K562 (cell line): Measurements from ENCODE around the gene PAFAH1B1. TPM values are rescaled to one million over a fixed set of nuclear protein-coding genes. Genes with fewer than 3 reads are reported as not detected.

ENCODE experiments used
- ATAC-seq: fragments of 200-7000 bp; cut with Tn5 transposase; 3 replicates; pipeline ENCODE4 v1.9.1; 2020; ENCODE audit warnings: moderate library complexity
- BruUV-seq: library from RNA; stranded (reverse); fragments of 400-500 nt; replicated peaks from 2 replicates; lab custom pipeline; 2021; lab: Mats Ljungman, UMichigan
- CTCF ChIA-PET: fragments of 300-600 bp; formaldehyde crosslinking; extraction: SDS; loops from one replicate; lab custom pipeline; 2021; ENCODE audit warnings: low intra/inter-chr PET ratio; lab: Yijun Ruan, JAX
- POLR2A ChIA-PET: fragments of 300-600, 350-650 bp; sonication (Branson Sonifier 250); formaldehyde crosslinking; extraction: SDS; loops from one replicate; lab custom pipeline; 2021; ENCODE audit warnings: antibody characterized with exemption, inconsistent platforms; lab: Yijun Ruan, JAX
- DNase-seq, 4 experiments: peaks; one replicate each; pipeline versions ENCODE4 v3.0.0 to v3.0.0-alpha.2; 2011 to 2018; ENCODE audit warnings: low spot score in 3 of 4, mixed read lengths in 3 of 4; ENCODE audit errors: extremely low read depth in 1 of 4
- FAIRE-seq: peaks from 2 replicates; lab custom pipeline; 2011; peaks lifted over from hg19 to GRCh38; lab: Jason Lieb, UNC
- H2AFZ ChIP-seq: 2 replicates; pipeline ENCODE4 v1.6.0; 2011; ENCODE audit warnings: low read depth, low read length, control low read depth, inconsistent platforms
- H3K27ac ChIP-seq: fragments of 200-600 bp; 3 replicates; pipeline ENCODE4 v1.8.0; 2011; ENCODE audit warnings: low read depth, mild to moderate bottlenecking, control low read depth, inconsistent platforms, low read length, moderate library complexity, mixed read lengths; ENCODE audit errors: extremely low read depth
- H3K27me3 ChIP-seq, 2 experiments: fragments of 300-600 bp in 1 of 2; 2 replicates in 1 of 2; 3 replicates in 1 of 2; pipeline versions ENCODE4 v1.6.0 to v1.8.0; 2011; ENCODE audit warnings: inconsistent platforms in 2 of 2, low read length in 2 of 2, mild to moderate bottlenecking in 1 of 2, mixed read lengths in 1 of 2, moderate library complexity in 1 of 2; ENCODE audit not compliant: control insufficient read depth in 2 of 2, insufficient read depth in 2 of 2
- H3K36me3 ChIP-seq: fragments of 300-600 bp; 3 replicates; pipeline ENCODE4 v1.8.0; 2011; ENCODE audit warnings: mild to moderate bottlenecking, low read length, inconsistent platforms; ENCODE audit not compliant: control insufficient read depth, insufficient read depth
- H3K4me1 ChIP-seq, 2 experiments: fragments of 200-600 bp in 1 of 2; replicated peaks in 1 of 2; 2 replicates in 1 of 2; 3 replicates in 1 of 2; pipeline versions ENCODE4 v1.5.1 to v1.8.0; 2011; ENCODE audit warnings: inconsistent platforms in 2 of 2, low read length in 2 of 2, mild to moderate bottlenecking in 1 of 2, mixed read lengths in 1 of 2, moderate library complexity in 1 of 2; ENCODE audit not compliant: control insufficient read depth in 2 of 2, insufficient read depth in 2 of 2
- H3K4me2 ChIP-seq: 2 replicates; pipeline ENCODE4 v1.6.1; 2011; ENCODE audit warnings: low read length, control low read depth, inconsistent platforms, mixed read lengths; ENCODE audit not compliant: insufficient read depth
- H3K4me3 ChIP-seq: fragments of 200-600 bp; sonication (generic), shearing (Covaris generic); 2 replicates; pipeline ENCODE4 v1.5.1; 2016; ENCODE audit warnings: control low read depth, inconsistent platforms
- H3K79me2 ChIP-seq: fragments of 200-600 bp; 3 replicates; pipeline ENCODE4 v1.8.0; 2011; ENCODE audit warnings: low read length, inconsistent platforms; ENCODE audit not compliant: control insufficient read depth, insufficient read depth
- H3K9ac ChIP-seq, 2 experiments: 2 replicates each; pipeline versions ENCODE4 v1.6.0 to v1.6.1; 2011; ENCODE audit warnings: low read depth in 2 of 2, low read length in 2 of 2, control low read depth in 1 of 2, inconsistent platforms in 1 of 2, mild to moderate bottlenecking in 1 of 2, mixed read lengths in 1 of 2; ENCODE audit not compliant: insufficient read depth in 1 of 2
- H3K9me1 ChIP-seq: one replicate; pipeline ENCODE4 v1.6.0; 2011; ENCODE audit warnings: inconsistent platforms, mild to moderate bottlenecking, low read length, moderate library complexity; ENCODE audit not compliant: control insufficient read depth, insufficient read depth
- H3K9me3 ChIP-seq: replicated peaks from 2 replicates; pipeline ENCODE4 v1.5.1; 2011; ENCODE audit warnings: low read depth, low read length, inconsistent platforms; ENCODE audit not compliant: control insufficient read depth, insufficient read depth
- H4K20me1 ChIP-seq: replicated peaks from 2 replicates; pipeline ENCODE4 v1.6.1; 2011; ENCODE audit warnings: low read length, inconsistent platforms, mixed read lengths; ENCODE audit not compliant: control insufficient read depth, insufficient read depth
- HDGF ChIP-seq: fragments of 450-650 bp; IDR thresholded peaks from 2 replicates; pipeline ENCODE4 v1.6.1; 2016
- KLF6 ChIP-seq: fragments of 250-450 bp; sonication (Bioruptor Pico); IDR thresholded peaks from 2 replicates; pipeline ENCODE4 v1.4.0; 2020; ENCODE audit warnings: mild to moderate bottlenecking, moderate library complexity, borderline replicate concordance
- LEF1 ChIP-seq: fragments of 450-650 bp; IDR thresholded peaks from 2 replicates; pipeline ENCODE4 v1.6.1; 2016; ENCODE audit warnings: mild to moderate bottlenecking
- NCOA1 ChIP-seq: fragments of 450-650 bp; IDR thresholded peaks from 2 replicates; pipeline ENCODE4 v1.6.1; 2016; ENCODE audit warnings: low read depth
- POLR2H ChIP-seq: IDR thresholded peaks from 2 replicates; pipeline ENCODE4 v1.6.1; 2016; ENCODE audit warnings: missing genetic modification characterization, low read depth, mild to moderate bottlenecking, control low read depth, missing compliant biosample characterization, moderate library complexity
- SIRT6 ChIP-seq: IDR thresholded peaks from one replicate; pipeline ENCODE4 v1.6.1; 2012; ENCODE audit warnings: low read depth, mild to moderate bottlenecking, control low read depth, inconsistent platforms, low read length, moderate library complexity
- WGBS: fragments of 100-300 bp; shearing (Covaris generic); methylation state at CpG from one replicate; pipeline ENCODE4 v1.1.6; 2016; ENCODE audit warnings: low coverage, mixed read lengths; ENCODE audit not compliant: insufficient coverage; ENCODE audit errors: missing lambda C conversion rate; 5-methylcytosine and 5-hydroxymethylcytosine counted together
- in situ Hi-C: fragments of 300-500 bp; cut with MboI; formaldehyde crosslinking; loops from 4 replicates; pipeline ENCODE4 v1.15.0; 2018; ENCODE audit warnings: inconsistent platforms, mixed read lengths
- intact Hi-C: fragments of 100-400 bp; cut with micrococcal nuclease; formaldehyde crosslinking; loops from 2 replicates; pipeline ENCODE4 v1.14.2; 2022
- polyA plus RNA-seq, 8 experiments: library from polyadenylated mRNA; depleted of rRNA in 4 of 8; stranded (reverse) in 5 of 8; unstranded in 3 of 8; fragments of >200 nt; fragmentation: Nextera tagmentation in 2 of 8; fragmentation: Illumina TruSeq in 1 of 8; extraction: Ambion mirVana in 2 of 8; extraction: Trizol in 1 of 8; gene quantifications; 2 replicates each; pipeline versions ENCODE4 v1.2.1 to v1.2.3, GENCODE V29; 2011 to 2014; ENCODE audit warnings: inconsistent platforms in 1 of 8, missing spikeins in 1 of 8
- total RNA-seq, 7 experiments: library from RNA; depleted of rRNA in 6 of 7; stranded (reverse); fragments of >200 nt in 6 of 7; fragmentation: Illumina TruSeq in 2 of 7; extraction: Trizol in 2 of 7; gene quantifications; 2 replicates each; pipeline versions ENCODE4 v1.2.1 to v1.2.3, GENCODE V29; 2011 to 2021; ENCODE audit warnings: low replicate concordance in 1 of 7
- TF ChIP-seq, protein P1 (sequence below): fragments of 250-450 bp; sonication (Bioruptor Pico); IDR thresholded peaks from 2 replicates; pipeline ENCODE4 v1.9.0; 2021; ENCODE audit warnings: mild to moderate bottlenecking
- TF ChIP-seq, protein P2 (sequence below): fragments of 250-450 bp; sonication (Bioruptor Pico); IDR thresholded peaks from 2 replicates; pipeline ENCODE4 v1.5.0; 2020; ENCODE audit warnings: mild to moderate bottlenecking, borderline replicate concordance
- TF ChIP-seq, protein P3 (sequence below): fragments of 250-450 bp; sonication (Bioruptor Pico); IDR thresholded peaks from 2 replicates; pipeline ENCODE4 v1.8.0; 2021; ENCODE audit warnings: moderate library complexity, mild to moderate bottlenecking, inconsistent platforms
- TF ChIP-seq, protein P4 (sequence below): sonication (generic); formaldehyde crosslinking; IDR thresholded peaks from 2 replicates; pipeline ENCODE4 v1.8.0; 2022; ENCODE audit warnings: mild to moderate bottlenecking, missing genetic modification reagents, borderline replicate concordance
- TF ChIP-seq, protein P5 (sequence below): sonication (generic); formaldehyde crosslinking; IDR thresholded peaks from 2 replicates; pipeline ENCODE4 v1.8.0; 2023; ENCODE audit warnings: mild to moderate bottlenecking, missing genetic modification reagents

The PAFAH1B1 gene
- total and polyA plus RNA-seq, 9 of the 15 experiments (the other 6 are each of a cell fraction or from before 2014, with no cell fraction given): 23.3 to 66.4 (median 40.2) TPM

DNA sequence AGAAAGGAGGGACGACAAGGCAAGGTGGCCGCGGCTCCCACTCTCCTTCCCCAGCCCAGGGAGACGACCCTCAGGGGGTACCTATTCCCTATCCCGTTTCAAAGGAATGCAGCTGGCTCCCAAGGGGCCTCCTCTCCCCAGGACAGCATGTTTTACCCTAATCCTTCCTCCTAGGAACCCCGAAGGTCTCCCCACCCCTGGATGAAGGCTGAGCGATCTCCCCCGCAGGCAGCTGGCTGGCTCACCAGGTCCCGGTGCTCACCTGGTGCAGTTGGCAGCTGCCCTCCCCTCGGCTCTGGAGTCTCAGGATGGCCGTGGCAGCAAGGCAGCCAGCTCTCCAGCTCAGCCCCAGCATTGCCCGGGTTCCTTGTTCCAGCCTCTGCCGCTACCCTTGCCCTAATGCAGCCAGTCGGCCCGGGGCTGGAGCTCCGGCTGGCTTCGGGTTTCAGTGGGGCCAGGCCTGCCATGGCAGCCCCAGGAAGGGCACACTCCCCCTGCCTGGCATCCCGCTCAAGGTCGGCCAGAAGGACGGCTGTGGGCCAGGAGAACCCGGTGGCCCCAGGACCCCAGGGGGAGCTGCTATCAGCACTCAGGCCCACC is 113.6 kb downstream of the PAFAH1B1 start:
- DNase-seq (no peak), ATAC-seq (no peak), FAIRE-seq (no peak)
- Histone ChIP-seq H3K27me3 (no peaks in the 10 kb centered on the region), H3K4me1 (peaks cover 10 to 48% of the 10 kb centered on the region in 2 experiments; a peak in 4 of 5 replicates), H3K9ac (peak overlapping the region in 1 of 2 experiments; percentile 64; a peak in 2 of 4 replicates), H4K20me1 (peaks cover 20% of the 10 kb centered on the region), H3K36me3 (peaks cover 71% of the 10 kb centered on the region; the same call in 1 of the 3 replicates), H2AFZ (no peak overlapping the region), H3K9me3 (no peaks in the 10 kb centered on the region), H3K27ac (no peak overlapping the region), H3K4me3 (no peak overlapping the region), H3K4me2 (no peak overlapping the region), H3K9me1 (peaks cover 5% of the 10 kb centered on the region), H3K79me2 (peaks cover 76% of the 10 kb centered on the region)
- in situ Hi-C loops: no loop called here
- ChIA-PET POLR2A (interaction anchor here (0.6 to 1.4 kb wide), 2 partner anchors 11 to 312 kb away, joined by 3 to 4 read pairs; no protein-coding TSS in a partner anchor), CTCF (interaction anchor here (0.6 kb wide), 1 partner anchor 313 kb away, joined by 3 read pairs; no protein-coding TSS in a partner anchor)
- no TSS peak for BruUV-seq
- TF ChIP-seq, protein P1, sequence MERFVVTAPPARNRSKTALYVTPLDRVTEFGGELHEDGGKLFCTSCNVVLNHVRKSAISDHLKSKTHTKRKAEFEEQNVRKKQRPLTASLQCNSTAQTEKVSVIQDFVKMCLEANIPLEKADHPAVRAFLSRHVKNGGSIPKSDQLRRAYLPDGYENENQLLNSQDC: no peak
- TF ChIP-seq KLF6: no peak
- TF ChIP-seq, protein P2, sequence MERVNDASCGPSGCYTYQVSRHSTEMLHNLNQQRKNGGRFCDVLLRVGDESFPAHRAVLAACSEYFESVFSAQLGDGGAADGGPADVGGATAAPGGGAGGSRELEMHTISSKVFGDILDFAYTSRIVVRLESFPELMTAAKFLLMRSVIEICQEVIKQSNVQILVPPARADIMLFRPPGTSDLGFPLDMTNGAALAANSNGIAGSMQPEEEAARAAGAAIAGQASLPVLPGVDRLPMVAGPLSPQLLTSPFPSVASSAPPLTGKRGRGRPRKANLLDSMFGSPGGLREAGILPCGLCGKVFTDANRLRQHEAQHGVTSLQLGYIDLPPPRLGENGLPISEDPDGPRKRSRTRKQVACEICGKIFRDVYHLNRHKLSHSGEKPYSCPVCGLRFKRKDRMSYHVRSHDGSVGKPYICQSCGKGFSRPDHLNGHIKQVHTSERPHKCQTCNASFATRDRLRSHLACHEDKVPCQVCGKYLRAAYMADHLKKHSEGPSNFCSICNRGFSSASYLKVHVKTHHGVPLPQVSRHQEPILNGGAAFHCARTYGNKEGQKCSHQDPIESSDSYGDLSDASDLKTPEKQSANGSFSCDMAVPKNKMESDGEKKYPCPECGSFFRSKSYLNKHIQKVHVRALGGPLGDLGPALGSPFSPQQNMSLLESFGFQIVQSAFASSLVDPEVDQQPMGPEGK (CRISPR knock-in tag): no peak
- no peak for TF ChIP-seq SIRT6
- TF ChIP-seq, protein P3, sequence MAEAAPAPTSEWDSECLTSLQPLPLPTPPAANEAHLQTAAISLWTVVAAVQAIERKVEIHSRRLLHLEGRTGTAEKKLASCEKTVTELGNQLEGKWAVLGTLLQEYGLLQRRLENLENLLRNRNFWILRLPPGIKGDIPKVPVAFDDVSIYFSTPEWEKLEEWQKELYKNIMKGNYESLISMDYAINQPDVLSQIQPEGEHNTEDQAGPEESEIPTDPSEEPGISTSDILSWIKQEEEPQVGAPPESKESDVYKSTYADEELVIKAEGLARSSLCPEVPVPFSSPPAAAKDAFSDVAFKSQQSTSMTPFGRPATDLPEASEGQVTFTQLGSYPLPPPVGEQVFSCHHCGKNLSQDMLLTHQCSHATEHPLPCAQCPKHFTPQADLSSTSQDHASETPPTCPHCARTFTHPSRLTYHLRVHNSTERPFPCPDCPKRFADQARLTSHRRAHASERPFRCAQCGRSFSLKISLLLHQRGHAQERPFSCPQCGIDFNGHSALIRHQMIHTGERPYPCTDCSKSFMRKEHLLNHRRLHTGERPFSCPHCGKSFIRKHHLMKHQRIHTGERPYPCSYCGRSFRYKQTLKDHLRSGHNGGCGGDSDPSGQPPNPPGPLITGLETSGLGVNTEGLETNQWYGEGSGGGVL (CRISPR knock-in tag): no peak
- TF ChIP-seq, protein P4, sequence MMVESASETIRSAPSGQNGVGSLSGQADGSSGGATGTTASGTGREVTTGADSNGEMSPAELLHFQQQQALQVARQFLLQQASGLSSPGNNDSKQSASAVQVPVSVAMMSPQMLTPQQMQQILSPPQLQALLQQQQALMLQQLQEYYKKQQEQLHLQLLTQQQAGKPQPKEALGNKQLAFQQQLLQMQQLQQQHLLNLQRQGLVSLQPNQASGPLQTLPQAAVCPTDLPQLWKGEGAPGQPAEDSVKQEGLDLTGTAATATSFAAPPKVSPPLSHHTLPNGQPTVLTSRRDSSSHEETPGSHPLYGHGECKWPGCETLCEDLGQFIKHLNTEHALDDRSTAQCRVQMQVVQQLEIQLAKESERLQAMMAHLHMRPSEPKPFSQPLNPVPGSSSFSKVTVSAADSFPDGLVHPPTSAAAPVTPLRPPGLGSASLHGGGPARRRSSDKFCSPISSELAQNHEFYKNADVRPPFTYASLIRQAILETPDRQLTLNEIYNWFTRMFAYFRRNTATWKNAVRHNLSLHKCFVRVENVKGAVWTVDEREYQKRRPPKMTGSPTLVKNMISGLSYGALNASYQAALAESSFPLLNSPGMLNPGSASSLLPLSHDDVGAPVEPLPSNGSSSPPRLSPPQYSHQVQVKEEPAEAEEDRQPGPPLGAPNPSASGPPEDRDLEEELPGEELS (CRISPR knock-in tag): no peak
- no peak for TF ChIP-seq POLR2H (tag)
- no peak for TF ChIP-seq NCOA1
- TF ChIP-seq, protein P5, sequence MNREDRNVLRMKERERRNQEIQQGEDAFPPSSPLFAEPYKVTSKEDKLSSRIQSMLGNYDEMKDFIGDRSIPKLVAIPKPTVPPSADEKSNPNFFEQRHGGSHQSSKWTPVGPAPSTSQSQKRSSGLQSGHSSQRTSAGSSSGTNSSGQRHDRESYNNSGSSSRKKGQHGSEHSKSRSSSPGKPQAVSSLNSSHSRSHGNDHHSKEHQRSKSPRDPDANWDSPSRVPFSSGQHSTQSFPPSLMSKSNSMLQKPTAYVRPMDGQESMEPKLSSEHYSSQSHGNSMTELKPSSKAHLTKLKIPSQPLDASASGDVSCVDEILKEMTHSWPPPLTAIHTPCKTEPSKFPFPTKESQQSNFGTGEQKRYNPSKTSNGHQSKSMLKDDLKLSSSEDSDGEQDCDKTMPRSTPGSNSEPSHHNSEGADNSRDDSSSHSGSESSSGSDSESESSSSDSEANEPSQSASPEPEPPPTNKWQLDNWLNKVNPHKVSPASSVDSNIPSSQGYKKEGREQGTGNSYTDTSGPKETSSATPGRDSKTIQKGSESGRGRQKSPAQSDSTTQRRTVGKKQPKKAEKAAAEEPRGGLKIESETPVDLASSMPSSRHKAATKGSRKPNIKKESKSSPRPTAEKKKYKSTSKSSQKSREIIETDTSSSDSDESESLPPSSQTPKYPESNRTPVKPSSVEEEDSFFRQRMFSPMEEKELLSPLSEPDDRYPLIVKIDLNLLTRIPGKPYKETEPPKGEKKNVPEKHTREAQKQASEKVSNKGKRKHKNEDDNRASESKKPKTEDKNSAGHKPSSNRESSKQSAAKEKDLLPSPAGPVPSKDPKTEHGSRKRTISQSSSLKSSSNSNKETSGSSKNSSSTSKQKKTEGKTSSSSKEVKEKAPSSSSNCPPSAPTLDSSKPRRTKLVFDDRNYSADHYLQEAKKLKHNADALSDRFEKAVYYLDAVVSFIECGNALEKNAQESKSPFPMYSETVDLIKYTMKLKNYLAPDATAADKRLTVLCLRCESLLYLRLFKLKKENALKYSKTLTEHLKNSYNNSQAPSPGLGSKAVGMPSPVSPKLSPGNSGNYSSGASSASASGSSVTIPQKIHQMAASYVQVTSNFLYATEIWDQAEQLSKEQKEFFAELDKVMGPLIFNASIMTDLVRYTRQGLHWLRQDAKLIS (CRISPR knock-in tag): no peak
- no peak for TF ChIP-seq HDGF
- TF ChIP-seq LEF1: no peak
- intact Hi-C loops: no loop called here
- WGBS: 89% methylated on average over 13 of the region's 21 CpGs
